K562 (cell line): Measurements from ENCODE around the gene NFS1. TPM values are rescaled to one million over a fixed set of nuclear protein-coding genes. Genes with fewer than 3 reads are reported as not detected.
A peak's percentile ranks its signal among the peaks of the same experiment; 100 is the strongest.

Experiments used
- ATF7 ChIP-seq: fragments of 450-650 bp; IDR thresholded peaks from 2 replicates; pipeline ENCODE4 v1.7.1; 2014; ENCODE audit warnings: mild to moderate bottlenecking, moderate library complexity
- E2F1 ChIP-seq: sonication (generic); formaldehyde crosslinking; IDR thresholded peaks from 2 replicates; pipeline ENCODE4 v1.8.1; 2023; ENCODE audit warnings: mild to moderate bottlenecking, missing genetic modification reagents, moderate library complexity
- ETS2 ChIP-seq: IDR thresholded peaks from 2 replicates; pipeline ENCODE4 v1.6.1; 2016; ENCODE audit warnings: borderline replicate concordance, missing genetic modification characterization, mild to moderate bottlenecking, moderate library complexity, missing compliant biosample characterization; ENCODE audit not compliant: poor library complexity, severe bottlenecking
- FOXM1 ChIP-seq, 2 experiments: fragments of 450-650 bp in 1 of 2; sonication (generic) in 1 of 2; formaldehyde crosslinking in 1 of 2; IDR thresholded peaks; 2 replicates each; pipeline versions ENCODE4 v1.6.1 to v1.9.0; 2017 to 2022; ENCODE audit warnings: low read depth in 2 of 2, mild to moderate bottlenecking in 2 of 2, missing genetic modification reagents in 1 of 2, moderate library complexity in 1 of 2
- HNRNPUL1 ChIP-seq: fragments of 200-400 bp; formaldehyde crosslinking; IDR thresholded peaks from 2 replicates; pipeline ENCODE4 v1.6.1; 2017; ENCODE audit warnings: low read length
- KAT8 ChIP-seq: fragments of 450-650 bp; IDR thresholded peaks from 2 replicates; pipeline ENCODE4 v1.6.1; 2016; ENCODE audit warnings: low read depth, mild to moderate bottlenecking
- NR4A1 ChIP-seq, 2 experiments: fragments of 250-450 bp in 1 of 2; fragments of 450-650 bp in 1 of 2; sonication (Bioruptor Pico) in 1 of 2; IDR thresholded peaks; 2 replicates each; pipeline versions ENCODE4 v1.4.0 to v1.6.1; 2016 to 2020; ENCODE audit warnings: mild to moderate bottlenecking in 2 of 2, missing compliant biosample characterization in 1 of 2, missing genetic modification characterization in 1 of 2, moderate library complexity in 1 of 2
- POLR2B ChIP-seq: fragments of 450-650 bp; IDR thresholded peaks from 2 replicates; pipeline ENCODE4 v1.6.1; 2018; ENCODE audit warnings: low read depth; ENCODE audit not compliant: partially characterized antibody
- SRSF3 ChIP-seq: fragments of 200-400 bp; formaldehyde crosslinking; IDR thresholded peaks from 2 replicates; pipeline ENCODE4 v1.6.1; 2016; ENCODE audit warnings: mild to moderate bottlenecking, low read length, moderate library complexity; ENCODE audit not compliant: insufficient read depth
- TFAM ChIP-seq: fragments of 250-450 bp; sonication (Bioruptor Pico); conservative IDR thresholded peaks from 2 replicates; pipeline ENCODE4 v1.5.0; 2021; ENCODE audit warnings: mild to moderate bottlenecking, moderate library complexity
- ZNF436 ChIP-seq: fragments of 250-450, 450-650 bp; sonication (Bioruptor Pico); formaldehyde crosslinking; IDR thresholded peaks from 2 replicates; pipeline ENCODE4 v1.7.0; 2020; ENCODE audit warnings: mild to moderate bottlenecking
- polyA plus RNA-seq, 8 experiments: library from polyadenylated mRNA; depleted of rRNA in 4 of 8; stranded (reverse) in 5 of 8; unstranded in 3 of 8; fragments of >200 nt; fragmentation: Nextera tagmentation in 2 of 8; fragmentation: Illumina TruSeq in 1 of 8; extraction: Ambion mirVana in 2 of 8; extraction: Trizol in 1 of 8; gene quantifications; 2 replicates each; pipeline versions ENCODE4 v1.2.1 to v1.2.3, GENCODE V29; 2011 to 2014; ENCODE audit warnings: inconsistent platforms in 1 of 8, missing spikeins in 1 of 8
- total RNA-seq, 7 experiments: library from RNA; depleted of rRNA in 6 of 7; stranded (reverse); fragments of >200 nt in 6 of 7; fragmentation: Illumina TruSeq in 2 of 7; extraction: Trizol in 2 of 7; gene quantifications; 2 replicates each; pipeline versions ENCODE4 v1.2.1 to v1.2.3, GENCODE V29; 2011 to 2021; ENCODE audit warnings: low replicate concordance in 1 of 7
- TF ChIP-seq, protein P1 (sequence below): fragments of 250-450 bp; sonication (Bioruptor Pico); IDR thresholded peaks from 2 replicates; pipeline ENCODE4 v1.9.0; 2021; ENCODE audit warnings: mild to moderate bottlenecking, inconsistent platforms
- TF ChIP-seq, protein P2 (sequence below): fragments of 200-800 bp; sonication (Bioruptor generic); IDR thresholded peaks from 2 replicates; pipeline ENCODE4 v1.6.1; 2017; ENCODE audit warnings: missing genetic modification characterization, missing compliant biosample characterization
- TF ChIP-seq, protein P3 (sequence below), 3 experiments: fragments of 200-800 bp in 1 of 3; sonication (Bioruptor generic) in 1 of 3; sonication (generic) in 1 of 3; formaldehyde crosslinking in 1 of 3; IDR thresholded peaks; 2 replicates each; pipeline versions ENCODE4 v1.6.1 to v1.8.0; 2016 to 2022; ENCODE audit warnings: mild to moderate bottlenecking in 2 of 3, missing compliant biosample characterization in 2 of 3, missing genetic modification characterization in 2 of 3, missing genetic modification reagents in 1 of 3
- TF ChIP-seq, protein P4 (sequence below): fragments of 450-650 bp; IDR thresholded peaks from 2 replicates; pipeline ENCODE4 v1.6.1; 2016
- TF ChIP-seq, protein P5 (sequence below): sonication (generic); formaldehyde crosslinking; IDR thresholded peaks from 2 replicates; pipeline ENCODE4 v1.5.0; 2020; ENCODE audit warnings: missing genetic modification reagents

NFS1 gene
- total and polyA plus RNA-seq, 9 of the 15 experiments (the other 6 are each of a cell fraction or from before 2014, with no cell fraction given), result 11.5 to 84.8 (median 47.1) TPM

GRCh38 chr20:35741892-35742740 lies 43.0 kb upstream of the NFS1 start, which contains the start of gene RBM39 (continued):
- TF ChIP-seq FOXM1 (IDR thresholded peaks at IDR 0.05; ENCODE audit: low read depth), result no peak
- TF ChIP-seq FOXM1 (CRISPR knock-in tag; IDR thresholded peaks at IDR 0.05; ENCODE audit: low read depth), result no peak
- TF ChIP-seq HNRNPUL1, result no peak
- TF ChIP-seq ATF7, result peak; percentile 94
- TF ChIP-seq, protein P1, sequence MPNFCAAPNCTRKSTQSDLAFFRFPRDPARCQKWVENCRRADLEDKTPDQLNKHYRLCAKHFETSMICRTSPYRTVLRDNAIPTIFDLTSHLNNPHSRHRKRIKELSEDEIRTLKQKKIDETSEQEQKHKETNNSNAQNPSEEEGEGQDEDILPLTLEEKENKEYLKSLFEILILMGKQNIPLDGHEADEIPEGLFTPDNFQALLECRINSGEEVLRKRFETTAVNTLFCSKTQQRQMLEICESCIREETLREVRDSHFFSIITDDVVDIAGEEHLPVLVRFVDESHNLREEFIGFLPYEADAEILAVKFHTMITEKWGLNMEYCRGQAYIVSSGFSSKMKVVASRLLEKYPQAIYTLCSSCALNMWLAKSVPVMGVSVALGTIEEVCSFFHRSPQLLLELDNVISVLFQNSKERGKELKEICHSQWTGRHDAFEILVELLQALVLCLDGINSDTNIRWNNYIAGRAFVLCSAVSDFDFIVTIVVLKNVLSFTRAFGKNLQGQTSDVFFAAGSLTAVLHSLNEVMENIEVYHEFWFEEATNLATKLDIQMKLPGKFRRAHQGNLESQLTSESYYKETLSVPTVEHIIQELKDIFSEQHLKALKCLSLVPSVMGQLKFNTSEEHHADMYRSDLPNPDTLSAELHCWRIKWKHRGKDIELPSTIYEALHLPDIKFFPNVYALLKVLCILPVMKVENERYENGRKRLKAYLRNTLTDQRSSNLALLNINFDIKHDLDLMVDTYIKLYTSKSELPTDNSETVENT (CRISPR knock-in tag), result peak; percentile 87
- peak; percentile 15; the same call in 1 of the 2 replicates for TF ChIP-seq E2F1 (CRISPR knock-in tag)
- TF ChIP-seq TFAM (CRISPR knock-in tag), result no peak
- TF ChIP-seq, protein P2, sequence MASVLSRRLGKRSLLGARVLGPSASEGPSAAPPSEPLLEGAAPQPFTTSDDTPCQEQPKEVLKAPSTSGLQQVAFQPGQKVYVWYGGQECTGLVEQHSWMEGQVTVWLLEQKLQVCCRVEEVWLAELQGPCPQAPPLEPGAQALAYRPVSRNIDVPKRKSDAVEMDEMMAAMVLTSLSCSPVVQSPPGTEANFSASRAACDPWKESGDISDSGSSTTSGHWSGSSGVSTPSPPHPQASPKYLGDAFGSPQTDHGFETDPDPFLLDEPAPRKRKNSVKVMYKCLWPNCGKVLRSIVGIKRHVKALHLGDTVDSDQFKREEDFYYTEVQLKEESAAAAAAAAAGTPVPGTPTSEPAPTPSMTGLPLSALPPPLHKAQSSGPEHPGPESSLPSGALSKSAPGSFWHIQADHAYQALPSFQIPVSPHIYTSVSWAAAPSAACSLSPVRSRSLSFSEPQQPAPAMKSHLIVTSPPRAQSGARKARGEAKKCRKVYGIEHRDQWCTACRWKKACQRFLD, result peak; percentile 87
- TF ChIP-seq POLR2B, result peak; percentile 92
- TF ChIP-seq KAT8, result peak; percentile 92
- no peak for TF ChIP-seq ETS2 (tag)
- TF ChIP-seq, protein P3, sequence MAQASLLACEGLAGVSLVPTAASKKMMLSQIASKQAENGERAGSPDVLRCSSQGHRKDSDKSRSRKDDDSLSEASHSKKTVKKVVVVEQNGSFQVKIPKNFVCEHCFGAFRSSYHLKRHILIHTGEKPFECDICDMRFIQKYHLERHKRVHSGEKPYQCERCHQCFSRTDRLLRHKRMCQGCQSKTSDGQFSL (CRISPR knock-in tag; IDR thresholded peaks at IDR 0.05), result peak; percentile 71; the same call in 1 of the 2 replicates
- TF ChIP-seq, protein P3 (tag; IDR thresholded peaks at IDR 0.05), result peak in 1 of 2 experiments; percentile 55; a peak in 1 of 4 replicates
- TF ChIP-seq, protein P4, sequence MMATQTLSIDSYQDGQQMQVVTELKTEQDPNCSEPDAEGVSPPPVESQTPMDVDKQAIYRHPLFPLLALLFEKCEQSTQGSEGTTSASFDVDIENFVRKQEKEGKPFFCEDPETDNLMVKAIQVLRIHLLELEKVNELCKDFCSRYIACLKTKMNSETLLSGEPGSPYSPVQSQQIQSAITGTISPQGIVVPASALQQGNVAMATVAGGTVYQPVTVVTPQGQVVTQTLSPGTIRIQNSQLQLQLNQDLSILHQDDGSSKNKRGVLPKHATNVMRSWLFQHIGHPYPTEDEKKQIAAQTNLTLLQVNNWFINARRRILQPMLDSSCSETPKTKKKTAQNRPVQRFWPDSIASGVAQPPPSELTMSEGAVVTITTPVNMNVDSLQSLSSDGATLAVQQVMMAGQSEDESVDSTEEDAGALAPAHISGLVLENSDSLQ, result peak; percentile 100
- peak; percentile 100 for TF ChIP-seq SRSF3
- TF ChIP-seq, protein P5, sequence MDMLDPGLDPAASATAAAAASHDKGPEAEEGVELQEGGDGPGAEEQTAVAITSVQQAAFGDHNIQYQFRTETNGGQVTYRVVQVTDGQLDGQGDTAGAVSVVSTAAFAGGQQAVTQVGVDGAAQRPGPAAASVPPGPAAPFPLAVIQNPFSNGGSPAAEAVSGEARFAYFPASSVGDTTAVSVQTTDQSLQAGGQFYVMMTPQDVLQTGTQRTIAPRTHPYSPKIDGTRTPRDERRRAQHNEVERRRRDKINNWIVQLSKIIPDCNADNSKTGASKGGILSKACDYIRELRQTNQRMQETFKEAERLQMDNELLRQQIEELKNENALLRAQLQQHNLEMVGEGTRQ, result no peak; the same call in 1 of the 2 replicates
- no peak for TF ChIP-seq ZNF436 (CRISPR knock-in tag)
- no peak for TF ChIP-seq NR4A1 (CRISPR knock-in tag; IDR thresholded peaks at IDR 0.05)
- TF ChIP-seq NR4A1 (tag; IDR thresholded peaks at IDR 0.05), result 0 out of 2 replicates have a peak, but pooled peaks have one; percentile 37
